Measurements from ENCODE around the gene THRB.

THRB gene

GRCh38 chr3:24069045-24069444 lies 425.6 kb downstream of the THRB start:
- no peak for DNase-seq

GRCh38 chr3:24067483-24067882 lies 427.2 kb downstream of the THRB start:
- no peak for DNase-seq

All from CD4-positive, alpha-beta T cell treated with Interleukin-6 for 4 hours (primary cell).